Measurements from ENCODE around the gene SLC6A18.

SLC6A18 gene

GRCh38 chr5:1221721-1222120 is 3.5 kb upstream of the SLC6A18 start:
- TF ChIP-seq, protein P1, sequence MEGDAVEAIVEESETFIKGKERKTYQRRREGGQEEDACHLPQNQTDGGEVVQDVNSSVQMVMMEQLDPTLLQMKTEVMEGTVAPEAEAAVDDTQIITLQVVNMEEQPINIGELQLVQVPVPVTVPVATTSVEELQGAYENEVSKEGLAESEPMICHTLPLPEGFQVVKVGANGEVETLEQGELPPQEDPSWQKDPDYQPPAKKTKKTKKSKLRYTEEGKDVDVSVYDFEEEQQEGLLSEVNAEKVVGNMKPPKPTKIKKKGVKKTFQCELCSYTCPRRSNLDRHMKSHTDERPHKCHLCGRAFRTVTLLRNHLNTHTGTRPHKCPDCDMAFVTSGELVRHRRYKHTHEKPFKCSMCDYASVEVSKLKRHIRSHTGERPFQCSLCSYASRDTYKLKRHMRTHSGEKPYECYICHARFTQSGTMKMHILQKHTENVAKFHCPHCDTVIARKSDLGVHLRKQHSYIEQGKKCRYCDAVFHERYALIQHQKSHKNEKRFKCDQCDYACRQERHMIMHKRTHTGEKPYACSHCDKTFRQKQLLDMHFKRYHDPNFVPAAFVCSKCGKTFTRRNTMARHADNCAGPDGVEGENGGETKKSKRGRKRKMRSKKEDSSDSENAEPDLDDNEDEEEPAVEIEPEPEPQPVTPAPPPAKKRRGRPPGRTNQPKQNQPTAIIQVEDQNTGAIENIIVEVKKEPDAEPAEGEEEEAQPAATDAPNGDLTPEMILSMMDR (IDR thresholded peaks at IDR 0.05; ENCODE audit: borderline replicate concordance, insufficient read depth, low read depth, low read length): no peak
- no peak overlapping the region for H3K4me3 ChIP-seq (ENCODE audit: low read depth, low read length)

- no peak overlapping the region for H3K4me3 ChIP-seq (ENCODE audit: low read depth, low read length)
- TF ChIP-seq, protein P1 (IDR thresholded peaks at IDR 0.05; ENCODE audit: borderline replicate concordance, insufficient read depth, low read depth, low read length): no peak
Measured at GRCh38 chr5:1222147-1222546, 3.0 kb upstream of the SLC6A18 start.

- TF ChIP-seq, protein P1 (IDR thresholded peaks at IDR 0.05; ENCODE audit: borderline replicate concordance, insufficient read depth, low read depth, low read length): no peak
- H3K4me3 ChIP-seq (ENCODE audit: low read depth, low read length): no peak overlapping the region
Measured at GRCh38 chr5:1222621-1223277, 2.4 kb upstream of the SLC6A18 start.

DNA sequence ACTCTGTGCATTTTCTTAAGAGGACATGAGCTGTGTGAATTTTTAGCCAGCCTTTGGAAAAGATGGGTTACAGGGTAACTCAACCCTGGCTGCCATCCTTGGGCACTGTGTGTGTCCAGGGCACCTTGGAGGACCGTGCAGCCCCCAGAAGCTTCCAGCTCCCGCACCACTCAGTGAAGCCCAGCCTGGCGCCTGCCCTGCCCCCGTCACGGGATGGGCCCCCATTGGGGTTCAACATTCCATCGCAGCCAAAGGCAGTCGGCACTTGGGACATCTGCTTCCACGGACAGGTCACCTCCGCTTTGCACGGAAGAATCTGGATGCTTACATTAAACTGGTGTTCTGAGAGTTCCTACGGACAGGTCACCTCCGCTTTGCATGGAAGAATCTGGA is 1.9 kb upstream of the SLC6A18 start:
- TF ChIP-seq, protein P1 (IDR thresholded peaks at IDR 0.05; ENCODE audit: borderline replicate concordance, insufficient read depth, low read depth, low read length): no peak

GRCh38 chr5:1224631-1225030 is 550 bp upstream of the SLC6A18 start:
- no peak overlapping the region for H3K4me3 ChIP-seq (ENCODE audit: low read depth, low read length)

More for the DNA sequence above, 1.9 kb upstream of the SLC6A18 start:
- H3K4me3 ChIP-seq (ENCODE audit: low read depth, low read length): no peak overlapping the region

GRCh38 chr5:1226231-1226630 is 1.1 kb downstream of the SLC6A18 start:
- TF ChIP-seq, protein P1 (IDR thresholded peaks at IDR 0.05; ENCODE audit: borderline replicate concordance, insufficient read depth, low read depth, low read length): no peak
- H3K4me3 ChIP-seq (ENCODE audit: low read depth, low read length): no peak overlapping the region

More at GRCh38 chr5:1224631-1225030, 550 bp upstream of the SLC6A18 start:
- TF ChIP-seq, protein P1 (IDR thresholded peaks at IDR 0.05; ENCODE audit: borderline replicate concordance, insufficient read depth, low read depth, low read length): no peak

DNA sequence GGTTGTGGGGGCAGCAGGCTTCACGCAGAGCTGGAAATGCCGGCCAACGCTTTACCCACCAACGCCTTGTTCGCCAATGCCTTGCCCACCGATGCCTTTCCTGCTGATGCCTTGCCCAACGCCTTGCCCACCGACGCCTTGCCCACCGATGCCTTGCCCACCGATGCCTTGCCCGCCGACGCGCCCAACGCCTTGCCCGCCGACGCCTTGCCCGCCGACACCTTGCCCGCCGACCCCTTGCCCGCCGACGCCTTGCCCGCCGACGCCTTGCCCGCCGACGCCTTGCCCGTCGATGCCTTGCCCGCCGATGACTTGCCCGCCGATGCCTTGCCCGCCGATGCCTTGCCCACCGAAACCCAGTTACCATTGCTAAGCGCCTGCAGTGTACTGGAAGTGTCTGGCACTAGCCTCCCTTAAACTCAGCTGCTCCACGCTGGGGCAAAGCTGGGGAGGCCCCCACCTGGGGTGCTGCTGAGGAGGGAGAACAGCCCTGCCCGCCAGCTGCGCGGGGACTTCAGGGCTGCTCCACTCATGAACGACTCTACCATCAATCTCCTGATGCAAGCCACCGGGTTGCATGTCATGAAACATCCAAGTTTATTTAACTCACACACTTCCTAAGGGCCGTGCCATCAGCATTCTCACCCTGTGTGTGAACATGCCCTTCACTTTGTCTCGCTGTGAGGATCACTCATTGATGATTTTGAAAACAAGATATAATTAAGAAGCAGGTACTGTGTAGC is 1.8 kb downstream of the SLC6A18 start:
- TF ChIP-seq, protein P1 (IDR thresholded peaks at IDR 0.05; ENCODE audit: borderline replicate concordance, insufficient read depth, low read depth, low read length): no peak

More for the DNA sequence above, 1.8 kb downstream of the SLC6A18 start:
- no peak overlapping the region for H3K4me3 ChIP-seq (ENCODE audit: low read depth, low read length)

All from GM12875 (cell line).